Measurements from ENCODE around the gene NKD2.
"Not testable (repeated sequence)": the region's sequence is repeated elsewhere in the genome, so short reads cannot be mapped to it uniquely, and the experiment has no call there.

Gene NKD2

GRCh38 chr5:979100-979817 is 29.3 kb upstream of the NKD2 start:
- DNase-seq: no peak

GRCh38 chr5:980001-980588 is 28.5 kb upstream of the NKD2 start:
- no peak for DNase-seq

GRCh38 chr5:980966-981365 is 27.6 kb upstream of the NKD2 start:
- no peak for DNase-seq

- no peak for DNase-seq
These were observed 27.1 kb upstream of the NKD2 start for GRCh38 chr5:981456-981855.

GRCh38 chr5:982377-983237 is 26.0 kb upstream of the NKD2 start:
- DNase-seq: no peak

DNA sequence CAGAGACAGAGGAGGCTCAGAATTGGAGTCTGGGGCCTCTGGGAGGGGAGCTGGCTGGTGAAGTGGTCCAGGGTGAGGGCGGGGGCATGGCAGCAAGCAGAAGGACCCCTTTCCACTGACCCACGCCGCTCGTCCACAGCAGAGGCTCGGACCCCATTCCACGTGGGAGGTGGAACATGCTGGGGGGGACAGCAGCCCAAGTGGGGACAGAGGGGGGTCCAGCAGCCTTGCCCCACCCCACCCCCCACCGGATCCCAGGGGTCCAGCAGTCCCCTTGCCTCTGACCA is 25.4 kb upstream of the NKD2 start:
- DNase-seq: no peak

- no peak for DNase-seq
These were observed 25.0 kb upstream of the NKD2 start for GRCh38 chr5:983568-983967.

DNA sequence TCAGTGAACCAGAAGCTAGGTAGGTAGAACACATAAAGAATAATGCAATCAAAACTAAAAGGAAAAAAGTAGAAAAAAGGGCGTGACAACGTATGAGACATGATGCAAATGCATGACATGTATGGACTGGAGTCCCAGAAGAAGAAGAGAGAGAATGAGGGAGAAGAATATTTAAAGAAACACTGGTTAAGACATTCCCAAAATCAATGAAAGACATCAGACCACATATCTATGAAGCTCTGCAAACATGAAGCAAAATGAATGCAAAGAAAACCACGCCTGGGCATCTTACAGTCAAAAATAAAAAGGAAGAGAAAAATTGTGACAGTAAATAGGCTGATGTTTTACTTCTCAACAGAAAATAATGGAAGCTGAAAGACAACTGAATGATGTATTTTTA is 23.8 kb upstream of the NKD2 start:
- no peak for DNase-seq

- DNase-seq: no peak
These were observed 20.8 kb upstream of the NKD2 start for GRCh38 chr5:987761-988160.

- DNase-seq: no peak
These were observed 20.3 kb upstream of the NKD2 start for GRCh38 chr5:988322-988721.

- DNase-seq: no peak
These were observed 18.6 kb upstream of the NKD2 start for GRCh38 chr5:989961-990530.

DNA sequence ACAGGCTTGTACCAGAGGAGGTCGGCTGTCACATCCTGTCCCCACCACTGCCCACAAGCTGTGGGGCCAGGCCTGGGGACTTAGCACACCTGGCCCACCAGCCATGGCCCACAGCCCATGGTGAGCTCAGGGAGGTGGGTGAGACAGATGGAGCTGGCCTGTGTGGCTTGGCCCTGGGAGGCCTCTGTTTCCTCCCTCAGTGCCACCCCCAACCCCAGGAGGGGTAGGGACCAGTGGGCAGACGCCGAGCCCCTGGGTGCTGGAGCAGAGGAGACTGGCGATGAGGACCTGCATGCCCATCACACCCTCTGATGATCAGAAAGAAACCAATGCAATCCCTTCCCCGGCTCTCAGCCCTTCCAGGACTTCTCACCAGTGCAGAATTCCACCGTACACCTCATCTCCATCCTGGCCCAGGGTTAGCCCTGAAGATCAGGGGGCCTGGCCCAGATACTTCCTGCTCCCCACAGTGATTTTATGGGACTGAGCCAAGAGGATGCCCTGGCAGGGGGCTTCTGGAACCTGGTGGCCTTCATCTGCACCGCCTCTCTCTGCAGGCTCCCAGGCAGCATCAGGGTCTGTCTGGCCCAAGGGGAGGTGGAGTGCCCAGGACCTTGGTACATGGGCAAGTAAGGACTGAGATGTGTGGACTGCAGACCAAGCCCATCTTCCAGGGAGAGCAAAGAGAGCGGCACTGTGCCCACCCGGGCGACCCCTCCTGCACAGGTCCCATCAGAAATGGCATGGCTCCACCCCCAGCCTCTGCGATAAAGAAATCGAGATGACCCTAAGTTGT is 16.9 kb upstream of the NKD2 start:
- DNase-seq: no peak

GRCh38 chr5:994272-994607 is 14.4 kb upstream of the NKD2 start:
- no peak for DNase-seq

- DNase-seq: no peak
These were observed 13.8 kb upstream of the NKD2 start for GRCh38 chr5:994821-995220.

- no peak for DNase-seq
These were observed 13.3 kb upstream of the NKD2 start for GRCh38 chr5:995318-995717.

- DNase-seq: no peak
These were observed 11.6 kb upstream of the NKD2 start for GRCh38 chr5:997001-997474.

DNA sequence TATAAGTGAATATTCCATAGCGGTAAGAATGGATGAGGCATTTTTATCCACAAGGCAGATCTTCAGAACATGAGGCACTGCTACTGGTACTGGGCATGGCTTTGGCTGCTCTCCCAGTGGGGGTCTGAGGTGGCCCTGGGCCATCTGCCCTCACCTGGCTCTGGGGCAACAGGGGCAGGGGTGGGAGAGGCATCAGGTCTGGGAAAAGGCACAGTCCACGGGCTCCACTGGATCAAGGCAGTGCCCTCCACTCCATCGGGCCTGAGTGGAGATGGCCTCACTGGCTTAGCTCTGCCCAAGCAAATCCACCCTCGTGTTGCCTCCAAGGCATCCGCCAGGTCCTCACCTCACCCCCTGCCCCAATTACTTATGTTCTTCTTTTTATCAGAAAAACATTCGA is 10.9 kb upstream of the NKD2 start:
- no peak for DNase-seq

- no peak for DNase-seq
These were observed 10.2 kb upstream of the NKD2 start for GRCh38 chr5:998246-999031.

- no peak for DNase-seq
These were observed 9.5 kb upstream of the NKD2 start for GRCh38 chr5:999032-999501.

DNA sequence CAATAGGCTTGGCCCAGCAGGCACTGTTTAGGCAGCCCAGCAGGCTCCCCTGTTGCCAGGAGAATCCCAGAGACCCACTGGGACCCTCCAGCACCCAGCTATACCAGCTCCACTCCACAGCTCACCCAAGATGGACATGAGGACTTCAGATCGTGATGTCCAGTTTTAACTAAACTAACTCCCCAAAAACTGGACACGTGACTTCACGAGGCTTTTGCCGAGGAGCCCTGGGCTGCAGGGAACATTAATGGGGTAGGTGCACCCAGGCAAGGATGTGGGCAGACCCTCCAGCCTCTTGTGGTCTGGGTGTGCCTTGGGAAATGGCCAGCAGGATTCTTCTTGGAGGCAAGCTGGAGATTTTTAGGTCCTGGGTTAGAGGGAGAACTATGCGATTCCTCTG is 8.9 kb upstream of the NKD2 start:
- no peak for DNase-seq

DNA sequence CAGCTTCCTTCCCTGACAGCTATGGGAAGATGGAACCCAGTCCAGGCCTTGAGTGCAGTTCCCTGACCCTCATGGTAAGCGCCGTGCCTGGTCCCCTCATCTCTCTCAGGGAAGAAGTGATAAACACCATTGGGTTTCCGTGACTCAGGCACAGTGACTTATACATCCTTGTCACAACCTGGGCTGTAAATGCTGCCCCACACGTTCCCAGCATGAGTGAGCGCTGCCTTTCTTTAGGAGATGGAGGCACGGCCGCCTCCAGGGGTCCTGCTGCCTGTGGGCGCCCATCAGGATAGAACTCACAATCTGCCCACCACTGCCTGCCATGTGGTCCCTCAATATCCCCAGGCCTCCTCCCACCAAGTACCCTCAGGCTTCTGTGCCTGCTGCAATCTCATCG is 8.3 kb upstream of the NKD2 start:
- no peak for DNase-seq

- DNase-seq: not testable (repeated sequence)
These were observed 7.8 kb upstream of the NKD2 start for GRCh38 chr5:1000831-1001230.
